IMR-90 (cell line): ENCODE measurements around the gene NCAM1. TPM values are rescaled to one million over a fixed set of nuclear protein-coding genes. Genes with fewer than 3 reads are reported as not detected.

Experiments
- ATAC-seq: fragments of 200-7000 bp; cut with Tn5 transposase; 2 replicates; pipeline ENCODE4 v1.9.1; 2020; ENCODE audit warnings: low read depth, mild to moderate bottlenecking, moderate library complexity
- BruUV-seq: library from RNA; stranded (reverse); fragments of 400-500 nt; replicated peaks from 2 replicates; lab custom pipeline; 2021; lab: Mats Ljungman, UMichigan
- CTCF ChIA-PET: fragments of 300-600 bp; formaldehyde crosslinking; extraction: SDS; loops from one replicate; lab custom pipeline; 2021; ENCODE audit warnings: antibody characterized with exemption; lab: Yijun Ruan, JAX
- POLR2A ChIA-PET: fragments of 300-600 bp; sonication (Branson Sonifier 250); formaldehyde crosslinking; loops from one replicate; lab custom pipeline; 2022; ENCODE audit warnings: antibody characterized with exemption; ENCODE audit not compliant: unreplicated experiment; lab: Charles Lee
- DNase-seq: peaks from one replicate; pipeline ENCODE4 v3.0.0; 2013
- H2AFZ ChIP-seq: replicated peaks from 2 replicates; pipeline ENCODE3; 2013; ENCODE audit warnings: low read length, mild to moderate bottlenecking; ENCODE audit not compliant: poor library complexity
- H2AK5ac ChIP-seq: 2 replicates; pipeline ENCODE4 v1.6.1; 2013; ENCODE audit warnings: low read depth, low read length, inconsistent platforms
- H2AK9ac ChIP-seq: replicated peaks from 2 replicates; pipeline ENCODE3; 2013; ENCODE audit warnings: mild to moderate bottlenecking, low read depth, low read length, moderate library complexity; ENCODE audit not compliant: poor library complexity
- H2BK120ac ChIP-seq: 2 replicates; pipeline ENCODE4 v1.6.1; 2013; ENCODE audit warnings: low read depth, low read length, inconsistent platforms
- H2BK15ac ChIP-seq: 3 replicates; pipeline ENCODE4 v1.6.1; 2013; ENCODE audit warnings: low read depth, low read length, inconsistent platforms
- H2BK20ac ChIP-seq: 2 replicates; pipeline ENCODE4 v1.6.1; 2013; ENCODE audit warnings: low read depth, mild to moderate bottlenecking, inconsistent platforms, low read length, moderate library complexity
- H2BK5ac ChIP-seq: 2 replicates; pipeline ENCODE4 v1.6.1; 2013; ENCODE audit warnings: mild to moderate bottlenecking, low read depth, low read length, inconsistent platforms; ENCODE audit not compliant: poor library complexity, severe bottlenecking
- H3K14ac ChIP-seq: replicated peaks from 2 replicates; pipeline ENCODE4 v1.6.1; 2013; ENCODE audit warnings: low read depth, low read length, inconsistent platforms
- H3K18ac ChIP-seq: 2 replicates; pipeline ENCODE4 v1.6.1; 2013; ENCODE audit warnings: low read depth, low read length, control low read depth
- H3K23ac ChIP-seq: 2 replicates; pipeline ENCODE4 v1.6.1; 2013; ENCODE audit warnings: low read depth, low read length, inconsistent platforms
- H3K27ac ChIP-seq: 2 replicates; pipeline ENCODE4 v1.5.1; 2013; ENCODE audit warnings: mild to moderate bottlenecking, control low read depth, low read length; ENCODE audit not compliant: insufficient read depth
- H3K27me3 ChIP-seq: 2 replicates; pipeline ENCODE4 v1.6.1; 2013; ENCODE audit warnings: low read length; ENCODE audit not compliant: control insufficient read depth, insufficient read depth
- H3K36me3 ChIP-seq: 2 replicates; pipeline ENCODE4 v1.6.1; 2013; ENCODE audit warnings: low read length, mixed read lengths; ENCODE audit not compliant: control insufficient read depth, insufficient read depth
- H3K4ac ChIP-seq: 2 replicates; pipeline ENCODE4 v1.6.1; 2013; ENCODE audit warnings: low read depth, low read length, inconsistent platforms
- H3K4me1 ChIP-seq: 2 replicates; pipeline ENCODE4 v1.6.1; 2013; ENCODE audit warnings: low read length, mixed read lengths; ENCODE audit not compliant: control insufficient read depth, insufficient read depth
- H3K4me2 ChIP-seq: 2 replicates; pipeline ENCODE4 v1.6.1; 2013; ENCODE audit warnings: low read depth, mild to moderate bottlenecking, control low read depth, low read length, moderate library complexity
- H3K4me3 ChIP-seq: 2 replicates; pipeline ENCODE4 v1.5.1; 2013; ENCODE audit warnings: low read depth, mild to moderate bottlenecking, control low read depth, low read length, moderate library complexity; ENCODE audit not compliant: insufficient read depth
- H3K56ac ChIP-seq: 2 replicates; pipeline ENCODE4 v1.6.1; 2013; ENCODE audit warnings: low read length, inconsistent platforms; ENCODE audit not compliant: insufficient read depth; ENCODE audit errors: extremely low read depth
- H3K79me1 ChIP-seq, 2 experiments: 2 replicates each; pipeline ENCODE4 v1.6.1; 2013; ENCODE audit warnings: low read length in 2 of 2, inconsistent platforms in 1 of 2, low read depth in 1 of 2
- H3K9ac ChIP-seq: 2 replicates; pipeline ENCODE4 v1.6.1; 2013; ENCODE audit warnings: low read depth, low read length, control low read depth
- H3K9me1 ChIP-seq: 2 replicates; pipeline ENCODE4 v1.6.1; 2013; ENCODE audit warnings: low read length, inconsistent platforms; ENCODE audit not compliant: insufficient read depth
- H3K9me3 ChIP-seq: 2 replicates; pipeline ENCODE4 v1.6.1; 2013; ENCODE audit warnings: low read length; ENCODE audit not compliant: control insufficient read depth, insufficient read depth
- H4K20me1 ChIP-seq: 2 replicates; pipeline ENCODE4 v1.6.1; 2013; ENCODE audit warnings: low read length, inconsistent platforms; ENCODE audit not compliant: insufficient read depth
- H4K5ac ChIP-seq: 2 replicates; pipeline ENCODE4 v1.6.1; 2013; ENCODE audit warnings: mild to moderate bottlenecking, low read depth, low read length, control low read depth
- H4K8ac ChIP-seq, 2 experiments: 2 replicates each; pipeline ENCODE4 v1.6.1; 2013; ENCODE audit warnings: low read depth in 2 of 2, low read length in 2 of 2, control low read depth in 1 of 2, inconsistent platforms in 1 of 2
- H4K91ac ChIP-seq: 2 replicates; pipeline ENCODE4 v1.6.1; 2013; ENCODE audit warnings: low read depth, low read length, inconsistent platforms; ENCODE audit not compliant: insufficient read depth
- BHLHE40 ChIP-seq: fragments of 150-350 bp; IDR thresholded peaks from 2 replicates; pipeline ENCODE4 v1.6.1; 2016; ENCODE audit warnings: mild to moderate bottlenecking, low read depth, low read length
- CHD1 ChIP-seq: IDR thresholded peaks from 2 replicates; pipeline ENCODE4 v1.6.1; 2012; ENCODE audit warnings: low read depth, low read length, improper control_type of control experiment
- CTCF ChIP-seq: conservative IDR thresholded peaks from 2 replicates; pipeline ENCODE4 v1.5.1; 2012; ENCODE audit warnings: mild to moderate bottlenecking, low read depth, low read length, improper control_type of control experiment
- ELK1 ChIP-seq: fragments of 150-350 bp; IDR thresholded peaks from 2 replicates; pipeline ENCODE4 v1.6.1; 2016; ENCODE audit warnings: low read depth, mild to moderate bottlenecking, low read length, moderate library complexity, borderline replicate concordance
- FOS ChIP-seq: fragments of 150-350 bp; IDR thresholded peaks from 2 replicates; pipeline ENCODE4 v1.6.1; 2016; ENCODE audit warnings: low read depth, low read length
- MAFK ChIP-seq: IDR thresholded peaks from 2 replicates; pipeline ENCODE4 v1.6.1; 2012; ENCODE audit warnings: low read depth, low read length, improper control_type of control experiment
- MAZ ChIP-seq: IDR thresholded peaks from 2 replicates; pipeline ENCODE4 v1.6.1; 2012; ENCODE audit warnings: low read depth, mild to moderate bottlenecking, low read length, improper control_type of control experiment, moderate library complexity, borderline replicate concordance
- MXI1 ChIP-seq: IDR thresholded peaks from 2 replicates; pipeline ENCODE4 v1.6.1; 2012; ENCODE audit warnings: low read depth, mild to moderate bottlenecking, low read length, moderate library complexity, borderline replicate concordance
- NFE2L2 ChIP-seq: fragments of 150-350 bp; IDR thresholded peaks from 2 replicates; pipeline ENCODE4 v1.6.1; 2016; ENCODE audit warnings: low read depth, mild to moderate bottlenecking, low read length
- POLR2A ChIP-seq: IDR thresholded peaks from 2 replicates; pipeline ENCODE4 v1.6.1; 2012; ENCODE audit warnings: mild to moderate bottlenecking, low read depth, low read length
- RAD21 ChIP-seq: IDR thresholded peaks from 2 replicates; pipeline ENCODE4 v1.6.1; 2012; ENCODE audit warnings: low read length, improper control_type of control experiment
- RCOR1 ChIP-seq: IDR thresholded peaks from 2 replicates; pipeline ENCODE4 v1.6.1; 2012; ENCODE audit warnings: mild to moderate bottlenecking, low read length, improper control_type of control experiment; ENCODE audit not compliant: insufficient replicate concordance
- SMC3 ChIP-seq: fragments of 150-350 bp; IDR thresholded peaks from 2 replicates; pipeline ENCODE4 v1.6.1; 2016; ENCODE audit warnings: low read depth, mild to moderate bottlenecking, antibody characterized with exemption, low read length, moderate library complexity
- dilution Hi-C: fragments of 300-500 bp; cut with HindIII; formaldehyde crosslinking; loops from one replicate; pipeline ENCODE4 v1.14.3; 2018; ENCODE audit warnings: low sequenced_read_pairs; ENCODE audit not compliant: unreplicated experiment
- in situ Hi-C: fragments of 300-500 bp; cut with MboI; formaldehyde crosslinking; loops from 3 replicates; pipeline ENCODE4 v1.14.3; 2019; ENCODE audit warnings: low sequenced_read_pairs, inconsistent platforms, mixed read lengths
- intact Hi-C: fragments of 100-400 bp; cut with micrococcal nuclease; formaldehyde crosslinking; loops from 2 replicates; pipeline ENCODE4 v1.10.0; 2022
- polyA plus RNA-seq, 3 experiments: library from polyadenylated mRNA; depleted of rRNA; stranded (reverse); fragments of >200 nt; gene quantifications; 2 replicates each; pipeline ENCODE4 v1.2.3, GENCODE V29; 2012; ENCODE audit warnings: low replicate concordance in 1 of 3
- total RNA-seq: library from RNA; depleted of rRNA; stranded (reverse); fragments of >200 nt; gene quantifications from 2 replicates; pipeline ENCODE4 v1.2.3, GENCODE V29; 2012

NCAM1 gene
- total and polyA plus RNA-seq, 2 of the 4 experiments (the other 2 are of a cell fraction), result 0.09 to 0.18 TPM

DNA sequence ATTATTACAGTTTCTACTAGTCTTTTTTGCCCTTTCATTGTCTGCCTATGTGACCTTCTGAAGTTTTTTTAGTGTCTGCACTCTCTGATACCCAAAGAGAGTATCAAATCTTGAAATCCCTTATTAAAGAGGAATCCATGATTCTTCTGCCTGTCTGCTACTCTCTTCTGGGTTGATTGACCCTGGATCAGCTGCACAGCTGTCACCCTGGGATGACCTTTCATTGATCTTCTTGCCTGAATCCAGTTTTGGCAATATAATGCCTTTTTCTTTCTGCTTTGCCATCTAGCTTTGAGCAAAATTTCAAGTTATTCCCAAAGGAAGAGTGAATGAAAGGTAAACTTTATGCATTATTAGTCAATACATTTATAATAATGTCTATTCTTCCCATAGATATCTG is 32.6 kb downstream of the NCAM1 start:
- Histone ChIP-seq H3K4ac (no peak overlapping the region), H3K36me3 (no peaks in the 10 kb centered on the region), H3K4me3 (no peak overlapping the region), H2BK20ac (no peak overlapping the region), H2AFZ (no peak overlapping the region), H2AK5ac (no peak overlapping the region), H4K91ac (no peak overlapping the region), H4K20me1 (no peaks in the 10 kb centered on the region), H2BK5ac (no peak overlapping the region), H3K23ac (no peak overlapping the region), H4K5ac (no peak overlapping the region), H3K56ac (no peak overlapping the region), H3K18ac (no peak overlapping the region), H4K8ac (no peak overlapping the region), H3K4me2 (no peak overlapping the region), H3K27ac (no peak overlapping the region), H3K9me3 (peaks cover 7% of the 10 kb centered on the region), H3K4me1 (no peaks in the 10 kb centered on the region), H2BK120ac (no peak overlapping the region), H2AK9ac (no peak overlapping the region), H3K27me3 (no peaks in the 10 kb centered on the region), H3K14ac (no peak overlapping the region), H3K79me1 (no peaks in the 10 kb centered on the region), H2BK15ac (no peak overlapping the region), H3K9me1 (no peaks in the 10 kb centered on the region), H3K9ac (no peak overlapping the region)
- intact Hi-C loops (no loop called here), in situ Hi-C loops (no loop called here), dilution Hi-C loops (no loop called here)
- POLR2A ChIA-PET, result no interaction called here
- ATAC-seq, result no peak
- BruUV-seq, result no TSS peak
- CTCF ChIA-PET, result no interaction called here
- DNase-seq, result no peak
- no peak for TF ChIP-seq MXI1
- TF ChIP-seq ELK1, result no peak
- no peak for TF ChIP-seq NFE2L2
- no peak for TF ChIP-seq BHLHE40
- no peak for TF ChIP-seq SMC3
- no peak for TF ChIP-seq MAZ
- TF ChIP-seq FOS, result no peak
- TF ChIP-seq RCOR1, result no peak
- no peak for TF ChIP-seq CTCF
- TF ChIP-seq POLR2A, result no peak
- TF ChIP-seq RAD21, result no peak
- no peak for TF ChIP-seq MAFK
- TF ChIP-seq CHD1, result no peak
